HepG2 (cell line): ENCODE data around the gene GOLGA7B.

Experiments used
- CREB1 ChIP-seq, 2 experiments: fragments of 450-650 bp in 1 of 2; IDR thresholded peaks; 2 replicates each; pipeline ENCODE4 v1.6.1; 2016 to 2017; ENCODE audit warnings: control low read depth in 1 of 2, mild to moderate bottlenecking in 1 of 2, missing compliant biosample characterization in 1 of 2, missing genetic modification characterization in 1 of 2
- HOXA7 ChIP-seq: sonication (generic); formaldehyde crosslinking; IDR thresholded peaks from 2 replicates; pipeline ENCODE4 v1.8.1; 2022; ENCODE audit warnings: mild to moderate bottlenecking, missing genetic modification reagents, moderate library complexity
- KLF6 ChIP-seq: IDR thresholded peaks from 2 replicates; pipeline ENCODE4 v1.8.0; 2016; ENCODE audit warnings: missing biosample characterization, missing genetic modification reagents
- MEF2D ChIP-seq: sonication (generic); formaldehyde crosslinking; IDR thresholded peaks from 2 replicates; pipeline ENCODE4 v1.5.1; 2020; ENCODE audit warnings: mild to moderate bottlenecking, missing genetic modification reagents
- PCBP2 ChIP-seq: fragments of 200-400 bp; formaldehyde crosslinking; optimal IDR thresholded peaks from 2 replicates; pipeline ENCODE3; 2018; ENCODE audit warnings: low read length, low read depth; ENCODE audit not compliant: poor library complexity, severe bottlenecking
- PHF8 ChIP-seq: sonication (generic); formaldehyde crosslinking; IDR thresholded peaks from 2 replicates; pipeline ENCODE4 v1.5.0; 2020; ENCODE audit warnings: missing genetic modification reagents
- SP1 ChIP-seq, 2 experiments: fragments of 450-650 bp in 1 of 2; sonication (generic) in 1 of 2; formaldehyde crosslinking in 1 of 2; IDR thresholded peaks; 2 replicates each; pipeline versions ENCODE4 v1.4.0 to v1.6.1; 2016 to 2020; ENCODE audit warnings: missing genetic modification reagents in 1 of 2
- SP2 ChIP-seq: sonication (generic); formaldehyde crosslinking; IDR thresholded peaks from 2 replicates; pipeline ENCODE4 v1.5.1; 2020; ENCODE audit warnings: mild to moderate bottlenecking, missing genetic modification reagents
- SRSF1 ChIP-seq: fragments of 200-400 bp; formaldehyde crosslinking; optimal IDR thresholded peaks from 2 replicates; pipeline ENCODE3; 2017; ENCODE audit warnings: mild to moderate bottlenecking, low read depth, low read length, moderate library complexity
- YY1 ChIP-seq: IDR thresholded peaks from 2 replicates; pipeline ENCODE4 v1.6.1; 2011; ENCODE audit warnings: low read length, low read depth, moderate library complexity, mild to moderate bottlenecking; ENCODE audit not compliant: insufficient read depth, insufficient replicate concordance
- ZNF34 ChIP-seq: sonication (generic); formaldehyde crosslinking; IDR thresholded peaks from 2 replicates; pipeline ENCODE4 v1.4.0; 2020; ENCODE audit warnings: mild to moderate bottlenecking, missing genetic modification reagents, borderline replicate concordance
- ZNF431 ChIP-seq: sonication (generic); formaldehyde crosslinking; IDR thresholded peaks from 2 replicates; pipeline ENCODE4 v1.9.0; 2022; ENCODE audit warnings: missing genetic modification reagents, low read depth, mild to moderate bottlenecking, borderline replicate concordance
- TF ChIP-seq, protein P1 (sequence below): sonication (generic); formaldehyde crosslinking; IDR thresholded peaks from 2 replicates; pipeline ENCODE4 v1.5.0; 2020; ENCODE audit warnings: missing genetic modification reagents

DNA sequence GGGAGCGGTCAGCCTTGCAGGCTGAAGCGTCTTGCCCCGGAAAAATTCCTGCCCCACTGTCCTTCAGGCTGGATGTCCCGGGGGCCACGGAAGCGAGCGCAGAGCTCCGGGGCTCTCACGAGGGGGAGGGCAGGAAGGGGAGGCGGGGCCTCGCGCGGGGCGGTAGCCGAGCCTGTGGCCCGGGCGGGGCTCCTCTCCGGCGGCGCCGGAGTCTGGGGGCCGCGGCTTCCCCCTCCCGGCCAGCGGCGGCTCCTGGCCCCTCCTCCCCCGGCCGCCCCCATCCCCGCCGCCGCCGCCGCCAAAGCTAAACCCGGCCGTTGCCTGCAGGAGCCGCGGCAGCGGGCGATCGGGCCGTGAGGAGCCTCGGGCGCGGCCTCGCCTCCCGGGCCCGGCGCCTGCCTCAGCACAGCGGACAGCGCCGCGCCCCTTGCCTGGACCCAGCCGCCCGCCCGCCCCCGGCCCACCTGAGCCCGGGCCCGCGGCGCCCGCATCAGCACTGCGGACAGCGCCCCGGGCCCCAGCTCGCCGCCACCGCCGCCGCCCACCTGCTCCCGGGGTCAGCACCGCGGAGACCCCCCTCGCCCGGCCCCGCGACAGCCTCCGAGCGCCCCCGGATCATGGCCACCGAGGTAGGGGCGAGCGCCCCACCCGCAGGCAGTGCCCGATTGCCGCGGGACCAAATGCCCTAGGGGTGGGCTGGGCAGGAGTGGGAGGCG, at the start of gene GOLGA7B:
- no peak; the same call in 1 of the 2 replicates for TF ChIP-seq ZNF431 (CRISPR knock-in tag)
- no peak for TF ChIP-seq PCBP2
- TF ChIP-seq SP2 (CRISPR knock-in tag) = no peak
- 0 out of 2 replicates have a peak, but pooled peaks have one; percentile 73 for TF ChIP-seq KLF6
- no peak for TF ChIP-seq PHF8 (CRISPR knock-in tag)
- no peak for TF ChIP-seq SP1 (IDR thresholded peaks at IDR 0.05)
- no peak for TF ChIP-seq SP1 (CRISPR knock-in tag; IDR thresholded peaks at IDR 0.05)
- TF ChIP-seq YY1 = no peak
- no peak for TF ChIP-seq SRSF1
- TF ChIP-seq MEF2D (CRISPR knock-in tag) = no peak
- TF ChIP-seq CREB1 (IDR thresholded peaks at IDR 0.05) = no peak
- no peak for TF ChIP-seq CREB1 (CRISPR knock-in tag; IDR thresholded peaks at IDR 0.05)
- TF ChIP-seq HOXA7 (CRISPR knock-in tag) = no peak
- no peak for TF ChIP-seq ZNF34
- TF ChIP-seq, protein P1, sequence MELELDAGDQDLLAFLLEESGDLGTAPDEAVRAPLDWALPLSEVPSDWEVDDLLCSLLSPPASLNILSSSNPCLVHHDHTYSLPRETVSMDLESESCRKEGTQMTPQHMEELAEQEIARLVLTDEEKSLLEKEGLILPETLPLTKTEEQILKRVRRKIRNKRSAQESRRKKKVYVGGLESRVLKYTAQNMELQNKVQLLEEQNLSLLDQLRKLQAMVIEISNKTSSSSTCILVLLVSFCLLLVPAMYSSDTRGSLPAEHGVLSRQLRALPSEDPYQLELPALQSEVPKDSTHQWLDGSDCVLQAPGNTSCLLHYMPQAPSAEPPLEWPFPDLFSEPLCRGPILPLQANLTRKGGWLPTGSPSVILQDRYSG (CRISPR knock-in tag) = 0 out of 2 replicates have a peak, but pooled peaks have one; percentile 51
